Nephron progenitor cell (in vitro differentiated cells): ENCODE results near the gene PTPRQ.
A peak's percentile ranks its signal among the peaks of the same experiment; 100 is the strongest.

Experiments
- DNase-seq: peaks from one replicate; pipeline ENCODE4 v3.0.0; 2021
- H3K27ac Mint-ChIP-seq: 2 replicates; pipeline ENCODE4 v1.8.0; 2021; ENCODE audit warnings: mild to moderate bottlenecking, moderate library complexity, mixed read lengths
- H3K27me3 Mint-ChIP-seq: 2 replicates; pipeline ENCODE4 v1.8.0; 2021; ENCODE audit warnings: mild to moderate bottlenecking, low read depth, mixed read lengths; ENCODE audit not compliant: poor library complexity
- H3K36me3 Mint-ChIP-seq: 2 replicates; pipeline ENCODE4 v1.8.0; 2021; ENCODE audit warnings: low read depth, mixed read lengths
- H3K4me1 Mint-ChIP-seq: 2 replicates; pipeline ENCODE4 v1.8.0; 2021; ENCODE audit warnings: mixed read lengths
- H3K4me3 Mint-ChIP-seq: 2 replicates; pipeline ENCODE4 v1.8.0; 2021; ENCODE audit warnings: mild to moderate bottlenecking, moderate library complexity, mixed read lengths
- H3K9me3 Mint-ChIP-seq: 2 replicates; pipeline ENCODE4 v1.8.0; 2021; ENCODE audit warnings: mild to moderate bottlenecking, moderate library complexity, mixed read lengths
- CTCF ChIP-seq: fragments of 200-600 bp; sonication (generic); IDR thresholded peaks from 2 replicates; pipeline ENCODE4 v1.5.0; 2021; ENCODE audit warnings: antibody characterized with exemption

PTPRQ gene

GRCh38 chr12:80598004-80598606 is 154.1 kb downstream of the PTPRQ start:
- peaks cover 18% of the 10 kb centered on the region for H3K4me1 Mint-ChIP-seq
- peak; percentile 8 for TF ChIP-seq CTCF
- no peaks in the 10 kb centered on the region for H3K9me3 Mint-ChIP-seq
- H3K27me3 Mint-ChIP-seq: peaks cover 4% of the 10 kb centered on the region
- no peak overlapping the region for H3K4me3 Mint-ChIP-seq
- no peak overlapping the region for H3K27ac Mint-ChIP-seq
- peak; percentile 6 for DNase-seq
- H3K36me3 Mint-ChIP-seq: no peaks in the 10 kb centered on the region

GRCh38 chr12:80602455-80602854 is 158.4 kb downstream of the PTPRQ start:
- H3K27ac Mint-ChIP-seq: no peak overlapping the region
- no peaks in the 10 kb centered on the region for H3K9me3 Mint-ChIP-seq
- H3K4me3 Mint-ChIP-seq: no peak overlapping the region
- TF ChIP-seq CTCF: no peak
- DNase-seq: no peak
- peaks cover 18% of the 10 kb centered on the region for H3K4me1 Mint-ChIP-seq
- H3K36me3 Mint-ChIP-seq: no peaks in the 10 kb centered on the region
- peaks cover 4% of the 10 kb centered on the region for H3K27me3 Mint-ChIP-seq

DNA sequence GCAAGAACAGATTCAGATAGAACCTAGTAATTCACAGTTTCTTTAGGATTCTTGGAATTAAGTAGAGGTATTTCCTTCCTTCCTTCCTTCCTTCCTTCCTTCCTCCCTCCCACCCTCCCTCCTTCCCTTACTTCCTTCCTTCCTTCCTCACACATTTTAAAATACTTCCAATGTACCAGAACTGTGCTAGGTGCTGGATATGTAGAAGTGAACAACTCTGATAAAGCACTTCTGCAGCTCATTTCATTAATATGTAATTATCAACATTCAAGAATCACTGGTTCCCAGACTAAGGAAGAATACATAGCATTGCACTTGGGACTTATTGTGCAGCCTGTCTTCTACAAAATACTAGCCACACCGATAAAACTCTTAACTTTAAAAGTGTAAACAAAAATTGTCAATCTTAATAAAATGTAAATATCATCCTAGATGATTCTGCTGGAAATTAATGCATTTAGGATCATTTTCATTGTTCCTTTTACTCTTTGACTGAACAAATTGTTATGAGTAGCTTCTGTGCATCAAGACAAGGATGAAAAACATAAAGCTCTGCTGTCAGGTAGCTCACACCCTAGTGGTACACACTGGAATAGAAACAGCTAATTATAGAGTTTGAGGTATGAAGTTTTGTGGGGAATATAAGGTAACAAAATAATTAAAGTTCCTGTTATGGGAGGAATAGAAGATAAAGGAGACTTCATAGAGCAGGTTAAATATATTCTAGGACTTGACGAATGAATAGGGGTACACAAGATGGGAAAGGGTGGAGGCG is 163.5 kb downstream of the PTPRQ start:
- Mint-ChIP-seq H3K27ac (no peak overlapping the region), H3K4me1 (no peaks in the 10 kb centered on the region), H3K36me3 (no peaks in the 10 kb centered on the region), H3K27me3 (no peaks in the 10 kb centered on the region), H3K4me3 (no peak overlapping the region), H3K9me3 (no peaks in the 10 kb centered on the region)
- no peak for DNase-seq
- TF ChIP-seq CTCF: peak; percentile 26

DNA sequence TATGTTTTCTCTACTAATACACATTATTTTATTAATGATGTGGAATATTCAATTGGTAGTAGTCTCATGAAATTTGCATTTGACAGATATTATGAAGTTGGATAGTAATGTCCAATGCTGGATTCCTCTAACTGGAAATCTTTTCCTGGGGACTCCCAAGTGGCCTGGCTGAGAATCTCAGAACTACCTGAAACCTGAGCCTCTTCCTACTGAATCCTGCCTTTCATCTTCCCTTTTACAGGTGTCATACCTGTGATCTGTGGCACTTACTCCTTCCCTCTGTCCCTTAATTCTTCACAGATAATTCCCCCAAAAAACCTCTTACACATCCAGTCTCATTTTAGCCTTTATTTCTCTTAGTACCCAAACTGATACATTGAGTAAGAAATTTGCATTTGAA is 173.7 kb downstream of the PTPRQ start:
- DNase-seq: no peak
- Mint-ChIP-seq H3K9me3 (no peaks in the 10 kb centered on the region), H3K4me3 (no peak overlapping the region), H3K4me1 (peaks cover 10% of the 10 kb centered on the region), H3K27ac (no peak overlapping the region), H3K36me3 (no peaks in the 10 kb centered on the region), H3K27me3 (no peaks in the 10 kb centered on the region)
- TF ChIP-seq CTCF: no peak

GRCh38 chr12:80620281-80620680 is 176.2 kb downstream of the PTPRQ start:
- Mint-ChIP-seq H3K27me3 (no peaks in the 10 kb centered on the region), H3K4me3 (no peak overlapping the region), H3K36me3 (no peaks in the 10 kb centered on the region), H3K27ac (no peak overlapping the region), H3K4me1 (peaks cover 9% of the 10 kb centered on the region), H3K9me3 (no peaks in the 10 kb centered on the region)
- no peak for DNase-seq
- no peak for TF ChIP-seq CTCF

DNA sequence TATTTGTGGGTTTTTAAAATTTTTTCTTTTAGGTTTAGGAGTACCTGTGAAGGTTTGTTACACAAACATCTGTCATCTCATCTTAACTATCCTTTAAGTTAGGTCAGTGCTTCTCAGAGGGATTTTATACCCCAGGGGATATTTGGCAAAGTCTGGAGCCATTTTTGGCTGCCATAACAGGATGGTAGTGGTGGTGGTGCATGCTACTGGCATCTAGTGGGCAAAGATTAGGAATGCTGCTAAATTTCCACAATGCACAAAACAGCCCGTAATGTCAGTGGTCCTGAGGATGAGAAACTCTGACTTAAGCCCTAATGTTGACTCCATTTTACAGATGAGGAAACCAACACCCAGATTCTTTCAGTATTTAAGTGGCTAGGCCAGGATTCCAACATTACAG is 178.2 kb downstream of the PTPRQ start:
- no peak overlapping the region for H3K4me3 Mint-ChIP-seq
- H3K27ac Mint-ChIP-seq: no peak overlapping the region
- no peaks in the 10 kb centered on the region for H3K36me3 Mint-ChIP-seq
- peaks cover 5% of the 10 kb centered on the region for H3K4me1 Mint-ChIP-seq
- no peaks in the 10 kb centered on the region for H3K9me3 Mint-ChIP-seq
- TF ChIP-seq CTCF: no peak
- H3K27me3 Mint-ChIP-seq: no peaks in the 10 kb centered on the region
- no peak for DNase-seq
